Smooth muscle cell (in vitro differentiated cells): ENCODE data around the gene GJB3. TPM values are rescaled to one million over a fixed set of nuclear protein-coding genes. Genes with fewer than 3 reads are reported as not detected.

ENCODE experiments used
- DNase-seq: peaks from one replicate; lab custom pipeline; 2025; ENCODE audit not compliant: unreplicated experiment; lab: John Stamatoyannopoulos, UW
- H2AFZ ChIP-seq: fragments of 200-600 bp; sonication (generic); 2 replicates; pipeline ENCODE4 v1.6.0; 2016; ENCODE audit warnings: antibody characterized with exemption, low read depth, mild to moderate bottlenecking
- H3F3A ChIP-seq: fragments of 200-600 bp; sonication (generic); 2 replicates; pipeline ENCODE4 v1.6.0; 2017; ENCODE audit warnings: antibody characterized with exemption, low read depth
- H3K27ac ChIP-seq: fragments of 200-600 bp; sonication (generic); 2 replicates; pipeline ENCODE4 v1.5.1; 2016; ENCODE audit warnings: low read depth, mild to moderate bottlenecking
- H3K27me3 ChIP-seq: fragments of 200-600 bp; sonication (generic); 2 replicates; pipeline ENCODE4 v1.6.1; 2016; ENCODE audit warnings: low read depth, mild to moderate bottlenecking
- H3K36me3 ChIP-seq: fragments of 200-600 bp; sonication (generic); 2 replicates; pipeline ENCODE4 v1.5.1; 2016; ENCODE audit warnings: low read depth
- H3K4me1 ChIP-seq: fragments of 200-600 bp; sonication (generic); 2 replicates; pipeline ENCODE4 v1.5.1; 2016; ENCODE audit warnings: low read depth
- H3K4me2 ChIP-seq: fragments of 200-600 bp; sonication (generic); 2 replicates; pipeline ENCODE4 v1.6.0; 2016; ENCODE audit warnings: mild to moderate bottlenecking
- H3K4me3 ChIP-seq: fragments of 200-600 bp; sonication (generic); 2 replicates; pipeline ENCODE4 v1.5.1; 2016; ENCODE audit warnings: mild to moderate bottlenecking
- H3K79me2 ChIP-seq: fragments of 200-600 bp; sonication (generic); 2 replicates; pipeline ENCODE4 v1.6.0; 2016; ENCODE audit warnings: low read depth, mild to moderate bottlenecking
- H3K9ac ChIP-seq: fragments of 200-600 bp; sonication (generic); 2 replicates; pipeline ENCODE4 v1.6.0; 2016; ENCODE audit warnings: low read depth
- H3K9me3 ChIP-seq: fragments of 200-600 bp; sonication (generic); replicated peaks from 2 replicates; pipeline ENCODE4 v1.5.1; 2016; ENCODE audit warnings: low read depth
- H4K20me1 ChIP-seq: fragments of 200-600 bp; sonication (generic); 2 replicates; pipeline ENCODE4 v1.6.0; 2016; ENCODE audit warnings: low read depth
- CTCF ChIP-seq: fragments of 200-600 bp; sonication (generic); IDR thresholded peaks from 2 replicates; pipeline ENCODE4 v1.5.1; 2017; ENCODE audit warnings: borderline replicate concordance, mild to moderate bottlenecking, antibody characterized with exemption; ENCODE audit not compliant: insufficient read depth, poor library complexity, severe bottlenecking
- WGBS: methylation state at CpG from one replicate; pipeline ENCODE4 v1.1.7; 2016; ENCODE audit warnings: low lambda C conversion rate; 5-methylcytosine and 5-hydroxymethylcytosine counted together
- polyA plus RNA-seq: library from polyadenylated mRNA; unstranded; fragments of >200 nt; fragmentation: Nextera tagmentation; extraction: Ambion mirVana; gene quantifications from 2 replicates; pipeline ENCODE4 v1.2.1, GENCODE V29; 2016
- total RNA-seq: library from RNA; depleted of rRNA; stranded (reverse); fragments of >200 nt; gene quantifications from 2 replicates; pipeline ENCODE4 v1.2.3, GENCODE V29; 2014

Gene GJB3
- total and polyA plus RNA-seq, 2 experiments from 2014 or later = 2.9 to 10.0 TPM

- Histone ChIP-seq H3K36me3 (no peaks in the 10 kb centered on the region), H3K27ac (no peak within 1 kb of the TSS), H3K9me3 (no peaks in the 10 kb centered on the region), H3K4me3 (no peak within 1 kb of the TSS), H3K4me2 (peak within 1 kb of the TSS; percentile 44), H3K4me1 (no peaks in the 10 kb centered on the region), H4K20me1 (no peaks in the 10 kb centered on the region), H3K27me3 (peaks cover 26% of the 10 kb centered on the region), H3K9ac (no peak within 1 kb of the TSS), H3F3A (no peaks in the 10 kb centered on the region), H3K79me2 (no peaks in the 10 kb centered on the region), H2AFZ (no peak within 1 kb of the TSS)
- 21% methylated on average over 29 of the region's 45 CpGs for WGBS
- DNase-seq = no peak
- TF ChIP-seq CTCF = no peak
These were observed 12.1 kb downstream of the GJB3 start, which contains the start of gene GJA4 for GRCh38 chr1:34792868-34793727. Gene GJA4, plus strand, starts transcription at chr1:34792999. Its CDS starts 1,215 bp downstream, at chr1:34794214.

GRCh38 chr1:34794001-34794789 lies 13.2 kb downstream of the GJB3 start:
- Histone ChIP-seq H3K36me3 (no peaks in the 10 kb centered on the region), H3K27me3 (peaks cover 26% of the 10 kb centered on the region), H3F3A (no peaks in the 10 kb centered on the region), H3K4me2 (no peak overlapping the region), H3K79me2 (no peaks in the 10 kb centered on the region), H4K20me1 (no peaks in the 10 kb centered on the region), H3K27ac (no peak overlapping the region), H2AFZ (no peak overlapping the region), H3K9me3 (no peaks in the 10 kb centered on the region), H3K4me3 (no peak overlapping the region), H3K4me1 (no peaks in the 10 kb centered on the region), H3K9ac (no peak overlapping the region)
- TF ChIP-seq CTCF = no peak
- no peak for DNase-seq
- WGBS = 95% methylated on average over 40 of the region's 40 CpGs

- no peaks in the 10 kb centered on the region for H3K79me2 ChIP-seq
- no peaks in the 10 kb centered on the region for H4K20me1 ChIP-seq
- H3K27me3 ChIP-seq = peaks cover 26% of the 10 kb centered on the region
- H3K36me3 ChIP-seq = no peaks in the 10 kb centered on the region
- no peak for TF ChIP-seq CTCF
- no peaks in the 10 kb centered on the region for H3K9me3 ChIP-seq
- no peaks in the 10 kb centered on the region for H3F3A ChIP-seq
- no peak overlapping the region for H2AFZ ChIP-seq
- no peak overlapping the region for H3K9ac ChIP-seq
- no peak for DNase-seq
- H3K4me3 ChIP-seq = no peak overlapping the region
- no peak overlapping the region for H3K4me2 ChIP-seq
- WGBS = 93% methylated on average over 10 of the region's 12 CpGs
- no peaks in the 10 kb centered on the region for H3K4me1 ChIP-seq
- H3K27ac ChIP-seq = no peak overlapping the region
These were observed 13.8 kb downstream of the GJB3 start for GRCh38 chr1:34794790-34795180.
